ENCODE data around the gene PTGIS. TPM values are rescaled to one million over a fixed set of nuclear protein-coding genes. Genes with fewer than 3 reads are reported as not detected.

The PTGIS gene
- total and polyA plus RNA-seq, 7 donors = 2.7 to 26.5 (median 8.0) TPM

DNA sequence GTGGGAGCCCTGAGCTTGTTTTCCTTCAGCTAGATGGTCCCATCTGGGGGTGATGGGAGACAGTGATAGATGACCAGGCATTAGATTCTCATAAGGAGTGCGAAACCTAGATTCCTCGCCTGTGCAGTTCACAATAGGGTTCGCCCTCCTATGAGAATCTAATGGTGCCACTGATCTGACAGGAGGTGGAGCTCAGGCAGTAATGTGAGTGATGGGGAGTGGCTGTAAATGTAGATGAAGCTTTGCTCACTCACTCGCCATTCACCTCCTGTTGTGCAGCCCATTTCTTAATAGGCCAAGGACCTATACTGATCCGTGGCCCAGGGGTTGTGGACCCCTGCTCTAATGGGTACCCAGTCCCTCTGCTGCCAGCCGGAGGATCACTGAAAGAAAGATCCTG is 64.8 kb downstream of the PTGIS start:
- H3K9me3 ChIP-seq = no peaks in the 10 kb centered on the region
- ATAC-seq (no peak), DNase-seq (peak in 1 of 2 donors; percentile 8)
- no peak overlapping the region for H3K27ac ChIP-seq
- WGBS, 3 donors = 83 to 88% (median 84%) methylated on average over 6 of the region's 6 CpGs
- TF ChIP-seq, protein P1, sequence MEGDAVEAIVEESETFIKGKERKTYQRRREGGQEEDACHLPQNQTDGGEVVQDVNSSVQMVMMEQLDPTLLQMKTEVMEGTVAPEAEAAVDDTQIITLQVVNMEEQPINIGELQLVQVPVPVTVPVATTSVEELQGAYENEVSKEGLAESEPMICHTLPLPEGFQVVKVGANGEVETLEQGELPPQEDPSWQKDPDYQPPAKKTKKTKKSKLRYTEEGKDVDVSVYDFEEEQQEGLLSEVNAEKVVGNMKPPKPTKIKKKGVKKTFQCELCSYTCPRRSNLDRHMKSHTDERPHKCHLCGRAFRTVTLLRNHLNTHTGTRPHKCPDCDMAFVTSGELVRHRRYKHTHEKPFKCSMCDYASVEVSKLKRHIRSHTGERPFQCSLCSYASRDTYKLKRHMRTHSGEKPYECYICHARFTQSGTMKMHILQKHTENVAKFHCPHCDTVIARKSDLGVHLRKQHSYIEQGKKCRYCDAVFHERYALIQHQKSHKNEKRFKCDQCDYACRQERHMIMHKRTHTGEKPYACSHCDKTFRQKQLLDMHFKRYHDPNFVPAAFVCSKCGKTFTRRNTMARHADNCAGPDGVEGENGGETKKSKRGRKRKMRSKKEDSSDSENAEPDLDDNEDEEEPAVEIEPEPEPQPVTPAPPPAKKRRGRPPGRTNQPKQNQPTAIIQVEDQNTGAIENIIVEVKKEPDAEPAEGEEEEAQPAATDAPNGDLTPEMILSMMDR (IDR thresholded peaks at IDR 0.05) = no peak
- intact Hi-C loops (cut with DNase I) = no loop called here
- H3K4me1 ChIP-seq = peaks cover 4% of the 10 kb centered on the region
- no peak overlapping the region for H3K4me3 ChIP-seq
- no peaks in the 10 kb centered on the region for H3K36me3 ChIP-seq (ENCODE audit: insufficient read depth in 1 of 2, low read depth in 1 of 2)
- H3K27me3 ChIP-seq (ENCODE audit: insufficient read depth in 3 of 3, low read length in 2 of 3) = peaks cover 0 to 3% (median 0%) of the 10 kb centered on the region in 3 donors

DNA sequence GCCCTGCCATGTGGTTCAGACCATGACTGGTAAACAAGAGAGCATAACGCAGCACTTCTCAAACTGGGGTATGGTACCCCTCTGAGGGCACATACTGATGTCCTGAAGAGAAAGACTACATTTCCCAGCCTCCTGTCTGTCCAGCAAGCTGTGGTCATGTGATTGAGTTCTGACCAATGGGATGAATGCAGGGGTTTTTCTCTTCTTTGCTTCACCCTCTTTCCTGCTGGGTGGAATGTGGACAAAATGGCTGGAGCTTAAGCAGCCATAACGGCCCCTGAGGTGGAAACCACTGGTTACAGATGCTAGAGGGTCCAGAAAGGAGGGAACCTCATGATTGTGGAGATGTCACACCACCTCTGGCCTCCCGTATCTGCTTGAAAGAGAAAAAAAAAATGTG is 66.0 kb downstream of the PTGIS start:
- ATAC-seq (peak in 3 of 4 donors; percentile 40 to 73 (median 65)), DNase-seq (peak in 1 of 2 donors; percentile 9)
- Histone ChIP-seq H3K4me3 (no peak overlapping the region), H3K27me3 (ENCODE audit: insufficient read depth in 3 of 3, low read length in 2 of 3) (peaks cover 0 to 3% (median 0%) of the 10 kb centered on the region in 3 donors), H3K9me3 (no peaks in the 10 kb centered on the region), H3K36me3 (ENCODE audit: insufficient read depth in 1 of 2, low read depth in 1 of 2) (no peaks in the 10 kb centered on the region), H3K27ac (no peak overlapping the region), H3K4me1 (no peaks in the 10 kb centered on the region)
- TF ChIP-seq, protein P1 (IDR thresholded peaks at IDR 0.05) = no peak
- 62 to 90% (median 71%) methylated on average over 3 of the region's 3 CpGs for WGBS, 3 donors
- intact Hi-C loops (cut with DNase I) = no loop called here

DNA sequence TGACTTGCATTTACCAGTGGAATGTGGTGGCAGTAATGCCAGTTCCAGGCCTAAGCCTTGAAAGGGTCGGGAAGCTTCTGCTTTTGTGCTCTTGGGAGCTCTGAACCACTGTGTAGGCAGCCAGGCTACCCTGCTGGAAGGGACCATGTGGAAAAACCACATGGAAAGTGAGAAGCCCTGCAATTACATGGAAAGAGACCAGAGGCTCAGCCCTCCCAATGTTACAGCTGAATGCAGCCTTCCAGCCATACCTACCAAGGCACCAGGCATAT is 70.6 kb downstream of the PTGIS start:
- no peaks in the 10 kb centered on the region for H3K4me1 ChIP-seq
- H3K36me3 ChIP-seq (ENCODE audit: insufficient read depth in 1 of 2, low read depth in 1 of 2) = no peaks in the 10 kb centered on the region
- peak in 1 of 4 donors; percentile 12 for ATAC-seq
- intact Hi-C loops (cut with DNase I) = loop anchor here in 1 of 2 donors (10.0 kb wide), 1 partner anchor 63 kb away; no protein-coding TSS in a partner anchor
- H3K27me3 ChIP-seq (ENCODE audit: insufficient read depth in 3 of 3, low read length in 2 of 3) = no peaks in the 10 kb centered on the region
- TF ChIP-seq, protein P1 (IDR thresholded peaks at IDR 0.05) = no peak
- 19 to 50% (median 23%) methylated on average over 1 of the region's 1 CpG for WGBS, 3 donors
- no peak overlapping the region for H3K27ac ChIP-seq
- no peak for DNase-seq
- H3K4me3 ChIP-seq = no peak overlapping the region
- no peaks in the 10 kb centered on the region for H3K9me3 ChIP-seq

GRCh38 chr20:49496553-49497397 is 71.2 kb downstream of the PTGIS start:
- H3K27ac ChIP-seq = no peak overlapping the region
- ATAC-seq (peak in 2 of 4 donors; percentile 46 to 73), DNase-seq (no peak)
- intact Hi-C loops (cut with DNase I) = loop anchor here in 1 of 2 donors (10.0 kb wide), 1 partner anchor 62 kb away; no protein-coding TSS in a partner anchor
- H3K27me3 ChIP-seq (ENCODE audit: insufficient read depth in 3 of 3, low read length in 2 of 3) = no peaks in the 10 kb centered on the region
- no peak overlapping the region for H3K4me3 ChIP-seq
- H3K9me3 ChIP-seq = no peaks in the 10 kb centered on the region
- H3K4me1 ChIP-seq = no peaks in the 10 kb centered on the region
- TF ChIP-seq, protein P1 (IDR thresholded peaks at IDR 0.05) = no peak
- H3K36me3 ChIP-seq (ENCODE audit: insufficient read depth in 1 of 2, low read depth in 1 of 2) = no peaks in the 10 kb centered on the region
- WGBS, 3 donors = 62 to 71% (median 63%) methylated on average over 5 of the region's 5 CpGs

Measured in psoas muscle (tissue), 8 donors.